Measurements from ENCODE around the gene BBS9.

BBS9 gene

GRCh38 chr7:33634606-33635005 lies 505.2 kb downstream of the BBS9 start:
- H3K4me3 ChIP-seq (replicated peaks; ENCODE audit: low read depth, low read length) = no peak overlapping the region
- no peak for TF ChIP-seq CTCF (IDR thresholded peaks at IDR 0.05; ENCODE audit: low read depth, low read length, missing control alignments)
- DNase-seq (ENCODE audit: extremely low read depth, low read depth) = no peak

GRCh38 chr7:33636359-33636758 lies 507.0 kb downstream of the BBS9 start:
- H3K4me3 ChIP-seq (replicated peaks; ENCODE audit: low read depth, low read length) = no peak overlapping the region
- no peak for DNase-seq (ENCODE audit: extremely low read depth, low read depth)
- no peak for TF ChIP-seq CTCF (IDR thresholded peaks at IDR 0.05; ENCODE audit: low read depth, low read length, missing control alignments)

- H3K4me3 ChIP-seq (replicated peaks; ENCODE audit: low read depth, low read length) = no peak overlapping the region
- no peak for DNase-seq (ENCODE audit: extremely low read depth, low read depth)
- no peak for TF ChIP-seq CTCF (IDR thresholded peaks at IDR 0.05; ENCODE audit: low read depth, low read length, missing control alignments)
Observed at GRCh38 chr7:33639552-33640197, 510.3 kb downstream of the BBS9 start.

GRCh38 chr7:33640741-33641140 lies 511.4 kb downstream of the BBS9 start:
- H3K4me3 ChIP-seq (replicated peaks; ENCODE audit: low read depth, low read length) = no peak overlapping the region
- DNase-seq (ENCODE audit: extremely low read depth, low read depth) = no peak
- no peak for TF ChIP-seq CTCF (IDR thresholded peaks at IDR 0.05; ENCODE audit: low read depth, low read length, missing control alignments)

GRCh38 chr7:33642312-33642711 lies 512.9 kb downstream of the BBS9 start:
- no peak for TF ChIP-seq CTCF (IDR thresholded peaks at IDR 0.05; ENCODE audit: low read depth, low read length, missing control alignments)
- DNase-seq (ENCODE audit: extremely low read depth, low read depth) = no peak

DNA sequence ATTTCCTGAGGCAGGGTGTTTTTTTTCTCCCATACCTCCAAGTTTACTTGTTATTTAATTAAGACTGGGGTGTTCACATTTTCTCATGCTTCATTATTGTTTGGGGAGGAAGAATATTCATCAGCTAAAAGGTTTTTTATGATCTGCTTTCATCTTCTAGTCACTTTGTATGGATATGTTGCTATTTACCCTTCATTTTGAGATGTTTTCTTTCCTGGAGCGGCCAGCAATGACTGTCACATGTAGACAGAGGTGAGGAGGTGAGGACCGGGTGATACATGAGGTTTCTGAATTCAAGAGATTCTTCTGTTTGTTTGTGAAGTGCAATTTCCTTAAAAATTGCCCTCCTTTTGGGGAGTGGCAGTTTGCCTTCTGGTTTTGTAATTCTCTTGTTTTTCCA lies 514.2 kb downstream of the BBS9 start:
- no peak overlapping the region for H3K4me3 ChIP-seq (replicated peaks; ENCODE audit: low read depth, low read length)
- TF ChIP-seq CTCF (IDR thresholded peaks at IDR 0.05; ENCODE audit: low read depth, low read length, missing control alignments) = no peak
- DNase-seq (ENCODE audit: extremely low read depth, low read depth) = no peak

More at GRCh38 chr7:33642312-33642711, 512.9 kb downstream of the BBS9 start:
- H3K4me3 ChIP-seq (replicated peaks; ENCODE audit: low read depth, low read length) = no peak overlapping the region

DNA sequence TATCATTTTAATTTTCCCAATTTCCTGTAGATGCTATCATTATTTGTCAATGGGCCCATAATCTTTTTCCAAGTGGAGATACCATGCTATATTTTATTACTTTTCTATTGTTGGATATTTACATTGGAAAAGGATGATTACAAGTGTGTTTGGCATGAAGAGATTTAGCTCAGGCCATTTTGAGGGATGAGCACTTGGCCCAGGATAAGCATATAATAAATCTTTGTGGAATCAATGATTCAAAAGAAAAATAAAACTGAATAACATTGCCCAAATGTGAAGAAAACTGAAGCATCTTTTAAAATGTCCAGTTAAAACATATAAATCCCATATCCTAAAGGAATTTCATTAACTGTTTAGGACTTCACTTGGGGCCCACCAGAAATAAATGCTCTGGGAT lies 515.1 kb downstream of the BBS9 start:
- no peak overlapping the region for H3K4me3 ChIP-seq (replicated peaks; ENCODE audit: low read depth, low read length)
- DNase-seq (ENCODE audit: extremely low read depth, low read depth) = no peak
- no peak for TF ChIP-seq CTCF (IDR thresholded peaks at IDR 0.05; ENCODE audit: low read depth, low read length, missing control alignments)

Measured in HFF-Myc (cell line).